Activated naive CD8-positive, alpha-beta T cell treated with anti-CD3 and anti-CD28 coated beads, Interleukin-2, amount 10 ng/mL, durations not matched to agents 7 days and 5 days (primary cell): Measurements from ENCODE around the gene ATP7B. TPM values are rescaled to one million over a fixed set of nuclear protein-coding genes. Genes with fewer than 3 reads are reported as not detected.
"Not testable (repeated sequence)": the region's sequence is repeated elsewhere in the genome, so short reads cannot be mapped to it uniquely, and the experiment has no call there.

Experiments
- ATAC-seq: fragments of 150-1000 bp; cut with Tn5 transposase; one replicate; pipeline ENCODE4 v1.10.0; 2021; ENCODE audit warnings: low read depth, moderate library complexity
- POLR2A ChIA-PET: fragments of 350-600 bp; sonication (Branson Sonifier 250); formaldehyde crosslinking; loops from one replicate; lab custom pipeline; 2021; ENCODE audit warnings: antibody characterized with exemption; lab: Charles Lee
- DNase-seq: peaks from one replicate; pipeline ENCODE4 v3.0.0; 2021
- H3K27ac Mint-ChIP-seq: one replicate; pipeline ENCODE4 v1.8.0; 2022; ENCODE audit warnings: mild to moderate bottlenecking, mixed read lengths
- H3K27me3 Mint-ChIP-seq: one replicate; pipeline ENCODE4 v1.8.0; 2022; ENCODE audit warnings: mild to moderate bottlenecking, moderate library complexity, mixed read lengths
- H3K36me3 Mint-ChIP-seq: one replicate; pipeline ENCODE4 v1.8.0; 2021; ENCODE audit warnings: mild to moderate bottlenecking, mixed read lengths
- H3K4me1 Mint-ChIP-seq: one replicate; pipeline ENCODE4 v1.8.0; 2021; ENCODE audit warnings: mixed read lengths
- H3K4me3 Mint-ChIP-seq: one replicate; pipeline ENCODE4 v1.8.0; 2022; ENCODE audit warnings: mild to moderate bottlenecking, moderate library complexity, mixed read lengths
- H3K9me3 Mint-ChIP-seq: one replicate; pipeline ENCODE4 v1.8.0; 2021; ENCODE audit warnings: mixed read lengths
- total RNA-seq, 2 experiments: library from RNA; stranded (reverse); gene quantifications; one replicate each; pipeline ENCODE4 v1.2.3, GENCODE V29; 2021

Gene ATP7B
- total RNA-seq, 2 experiments from 2014 or later, result 0.51 to 0.64 TPM

DNA sequence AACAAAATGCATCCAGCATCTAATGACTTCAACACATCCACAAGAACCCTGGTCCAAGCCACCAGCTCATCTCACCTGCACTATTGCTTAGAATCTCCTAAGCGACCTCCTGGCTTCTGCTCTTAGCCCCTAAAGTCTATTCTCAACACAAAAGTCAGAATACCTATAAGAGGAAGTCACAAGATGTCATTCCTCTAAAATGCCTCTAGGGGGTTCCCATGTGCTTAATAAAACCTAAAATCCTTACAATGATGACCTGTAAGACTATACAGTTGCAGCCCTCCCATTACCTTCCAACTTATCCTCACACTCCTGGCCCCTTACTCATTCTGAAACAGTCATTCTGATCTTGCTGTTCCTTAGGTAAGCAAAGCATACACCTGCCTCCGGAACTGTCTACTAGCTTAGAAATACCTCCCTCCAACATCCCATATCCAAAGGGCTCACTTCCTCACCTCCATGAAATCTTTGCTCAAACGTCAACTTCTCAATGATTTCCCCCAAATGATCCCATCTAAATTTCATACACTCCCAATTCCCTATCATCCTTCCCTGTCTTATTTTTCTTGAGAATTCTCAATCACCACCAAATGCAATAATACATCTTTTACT lies 10.0 kb downstream of the ATP7B start:
- peaks cover 23% of the 10 kb centered on the region for H3K27me3 Mint-ChIP-seq
- POLR2A ChIA-PET, result no interaction called here
- no peaks in the 10 kb centered on the region for H3K4me1 Mint-ChIP-seq
- H3K36me3 Mint-ChIP-seq, result no peaks in the 10 kb centered on the region
- no peak overlapping the region for H3K27ac Mint-ChIP-seq
- no peak for DNase-seq
- H3K4me3 Mint-ChIP-seq, result no peak overlapping the region
- peak; percentile 75 for ATAC-seq
- no peaks in the 10 kb centered on the region for H3K9me3 Mint-ChIP-seq

DNA sequence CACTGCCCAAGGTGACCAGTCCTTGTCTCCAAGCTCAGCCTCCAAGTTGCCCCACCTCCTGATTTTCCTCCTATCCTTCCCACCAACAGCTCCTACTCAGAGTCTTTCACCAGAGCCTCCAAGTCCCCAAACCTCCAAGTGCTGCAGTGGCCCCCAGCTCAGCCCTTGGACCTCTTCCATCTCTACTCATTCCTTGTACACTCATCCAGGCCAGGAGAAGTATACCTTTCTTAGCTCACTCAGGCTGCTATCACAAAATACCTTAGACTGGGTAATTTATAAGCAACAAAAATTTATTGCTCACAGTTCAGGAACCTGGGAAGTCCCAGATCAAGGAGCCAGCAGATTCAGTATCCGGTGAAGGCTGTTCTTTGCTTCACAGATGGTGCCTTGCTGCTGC lies 11.3 kb downstream of the ATP7B start:
- H3K27ac Mint-ChIP-seq, result no peak overlapping the region
- no peak overlapping the region for H3K4me3 Mint-ChIP-seq
- ATAC-seq, result no peak
- no peaks in the 10 kb centered on the region for H3K9me3 Mint-ChIP-seq
- no peak for DNase-seq
- peaks cover 20% of the 10 kb centered on the region for H3K27me3 Mint-ChIP-seq
- peaks cover 4% of the 10 kb centered on the region for H3K4me1 Mint-ChIP-seq
- POLR2A ChIA-PET, result no interaction called here
- no peaks in the 10 kb centered on the region for H3K36me3 Mint-ChIP-seq

DNA sequence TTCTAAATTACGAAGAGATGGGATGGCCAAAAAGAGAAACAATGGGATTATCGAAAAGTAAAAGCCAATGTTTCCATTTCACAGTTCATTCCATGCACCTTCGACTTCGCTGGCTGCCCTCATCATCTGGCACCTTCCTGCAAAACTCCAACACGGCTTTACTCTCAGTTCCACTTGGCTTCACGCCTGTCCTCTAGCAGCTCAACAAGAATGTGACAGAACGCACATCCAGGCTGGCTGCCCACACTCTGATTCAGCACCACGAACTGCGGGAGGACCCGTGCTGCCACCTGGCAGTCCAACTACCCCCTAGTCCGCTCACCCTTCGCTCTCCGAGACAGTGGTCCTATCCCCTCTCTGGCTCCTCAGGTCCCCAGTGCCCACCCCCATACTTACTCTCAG lies 11.7 kb downstream of the ATP7B start:
- Mint-ChIP-seq H3K27ac (no peak overlapping the region), H3K36me3 (no peaks in the 10 kb centered on the region), H3K27me3 (peaks cover 20% of the 10 kb centered on the region), H3K4me1 (peaks cover 4% of the 10 kb centered on the region), H3K9me3 (no peaks in the 10 kb centered on the region), H3K4me3 (no peak overlapping the region)
- POLR2A ChIA-PET, result no interaction called here
- ATAC-seq (no peak), DNase-seq (no peak)

DNA sequence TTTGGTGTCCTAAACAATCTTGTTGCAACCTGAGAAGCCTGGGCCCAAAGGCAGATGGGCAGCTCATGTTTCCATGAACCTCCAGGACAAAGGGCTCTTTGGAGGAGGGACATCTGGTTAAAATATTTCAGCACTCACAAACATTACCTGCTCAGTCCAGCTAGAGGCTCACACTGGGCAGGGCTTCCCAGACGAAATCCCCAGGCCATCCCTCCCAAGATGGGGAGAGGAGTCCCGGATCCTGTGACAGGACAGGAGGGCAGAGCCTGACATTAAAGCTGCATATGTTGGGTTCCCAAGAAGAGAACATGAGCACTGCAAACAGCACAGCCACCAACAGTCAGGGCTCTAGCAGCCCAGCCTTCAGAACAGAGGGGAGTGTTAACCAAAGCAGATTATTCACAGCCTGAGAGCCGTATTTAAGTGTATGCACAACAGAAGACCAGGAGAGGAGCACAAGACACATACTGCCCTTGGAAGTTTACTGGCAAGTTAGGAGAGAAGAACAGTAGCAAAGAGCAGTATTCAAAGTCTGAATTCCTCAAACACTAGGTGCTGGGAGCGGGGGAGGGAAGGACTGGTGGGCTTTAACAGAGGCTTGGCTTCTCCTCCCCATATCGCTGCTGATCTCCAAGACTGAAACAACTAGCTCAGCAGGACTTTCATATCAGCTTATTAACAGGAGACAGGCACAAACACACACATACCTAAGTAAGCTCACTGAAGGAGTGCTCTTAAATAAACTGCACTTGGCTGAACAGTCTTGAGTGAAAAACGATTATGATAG lies 12.3 kb downstream of the ATP7B start:
- H3K36me3 Mint-ChIP-seq, result no peaks in the 10 kb centered on the region
- H3K9me3 Mint-ChIP-seq, result no peaks in the 10 kb centered on the region
- no peak overlapping the region for H3K27ac Mint-ChIP-seq
- DNase-seq (no peak), ATAC-seq (no peak)
- POLR2A ChIA-PET, result no interaction called here
- peaks cover 4% of the 10 kb centered on the region for H3K4me1 Mint-ChIP-seq
- H3K4me3 Mint-ChIP-seq, result no peak overlapping the region
- H3K27me3 Mint-ChIP-seq, result peaks cover 20% of the 10 kb centered on the region

DNA sequence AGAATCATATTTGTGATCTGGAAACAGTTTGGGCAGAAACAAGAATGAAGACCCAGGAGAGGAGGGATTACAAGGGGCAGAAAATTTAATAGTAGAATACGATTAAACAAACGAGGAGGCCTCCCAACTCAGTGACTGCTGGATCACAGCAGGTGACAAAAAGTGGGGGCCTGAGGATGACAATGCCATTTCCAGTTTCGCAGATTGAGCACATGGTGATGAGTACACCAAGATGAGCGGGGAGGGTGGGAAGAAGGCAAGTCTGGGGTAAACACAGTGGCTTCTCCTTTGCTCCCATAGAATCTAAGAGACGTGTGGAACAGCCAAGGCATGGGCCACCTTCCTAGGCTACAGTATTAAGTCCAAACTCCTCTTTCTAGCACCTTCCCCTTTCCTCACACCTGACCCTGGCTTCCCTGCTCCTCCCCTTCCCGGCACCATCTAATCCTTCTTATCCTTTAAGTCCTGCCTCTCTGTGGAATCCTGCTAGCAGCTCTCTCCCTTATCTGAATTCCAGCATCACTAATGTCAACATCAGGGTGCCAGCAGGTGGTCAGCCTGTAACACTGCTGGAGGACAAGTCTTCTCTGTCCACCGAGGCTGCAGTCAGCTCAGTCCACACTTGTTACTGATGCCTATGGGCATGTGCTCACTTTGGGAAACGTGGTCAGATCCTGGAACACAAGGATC lies 13.5 kb downstream of the ATP7B start:
- Mint-ChIP-seq H3K27ac (no peak overlapping the region), H3K27me3 (peaks cover 25% of the 10 kb centered on the region), H3K4me3 (no peak overlapping the region), H3K9me3 (no peaks in the 10 kb centered on the region), H3K4me1 (peaks cover 4% of the 10 kb centered on the region), H3K36me3 (no peaks in the 10 kb centered on the region)
- no peak for DNase-seq
- POLR2A ChIA-PET, result no interaction called here
- no peak for ATAC-seq

DNA sequence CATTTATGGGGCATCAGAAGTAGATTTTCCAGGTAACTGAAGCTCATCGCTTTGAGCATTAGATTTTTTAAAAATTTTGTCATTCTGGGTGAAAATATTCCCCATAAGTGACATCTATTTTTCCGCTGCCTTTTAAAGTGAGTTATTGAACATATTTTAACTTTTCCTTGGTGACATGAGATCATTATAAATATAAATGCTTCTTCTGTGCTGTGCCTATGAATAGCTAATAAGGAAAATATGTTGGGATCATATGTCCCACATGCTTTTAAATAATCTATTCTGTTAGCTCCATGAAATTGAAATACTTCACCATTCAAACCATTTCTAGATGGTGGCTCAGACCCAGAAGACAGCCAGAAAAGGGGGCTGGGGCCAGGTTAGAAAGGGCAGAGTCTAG lies 14.1 kb downstream of the ATP7B start:
- no peak for ATAC-seq
- DNase-seq, result no peak
- Mint-ChIP-seq H3K36me3 (no peaks in the 10 kb centered on the region), H3K27ac (no peak overlapping the region), H3K9me3 (no peaks in the 10 kb centered on the region), H3K27me3 (peaks cover 25% of the 10 kb centered on the region), H3K4me1 (peaks cover 4% of the 10 kb centered on the region), H3K4me3 (no peak overlapping the region)
- POLR2A ChIA-PET, result no interaction called here

DNA sequence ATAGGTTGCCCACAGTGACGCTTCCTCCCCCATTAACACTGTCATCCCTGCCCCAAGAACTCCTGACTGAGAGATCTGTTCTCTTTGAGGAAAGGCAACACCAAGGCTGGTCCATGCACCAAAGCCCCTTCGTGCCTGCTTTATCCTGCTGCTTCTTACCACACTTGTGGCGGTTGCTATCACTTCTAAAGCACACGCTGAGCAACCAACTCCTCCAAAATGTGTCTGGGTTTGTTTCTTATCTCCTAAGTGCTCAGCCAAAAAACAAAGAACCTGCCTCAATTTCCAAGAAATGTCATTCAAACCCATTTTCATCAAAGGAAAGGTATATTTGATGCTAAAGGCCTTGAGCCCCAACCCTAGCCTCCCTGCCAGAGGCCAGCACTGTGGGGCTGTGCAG lies 14.6 kb downstream of the ATP7B start:
- Mint-ChIP-seq H3K27ac (no peak overlapping the region), H3K4me1 (peaks cover 4% of the 10 kb centered on the region), H3K36me3 (no peaks in the 10 kb centered on the region), H3K4me3 (no peak overlapping the region), H3K27me3 (peaks cover 25% of the 10 kb centered on the region), H3K9me3 (no peaks in the 10 kb centered on the region)
- POLR2A ChIA-PET, result no interaction called here
- no peak for DNase-seq
- ATAC-seq, result no peak

DNA sequence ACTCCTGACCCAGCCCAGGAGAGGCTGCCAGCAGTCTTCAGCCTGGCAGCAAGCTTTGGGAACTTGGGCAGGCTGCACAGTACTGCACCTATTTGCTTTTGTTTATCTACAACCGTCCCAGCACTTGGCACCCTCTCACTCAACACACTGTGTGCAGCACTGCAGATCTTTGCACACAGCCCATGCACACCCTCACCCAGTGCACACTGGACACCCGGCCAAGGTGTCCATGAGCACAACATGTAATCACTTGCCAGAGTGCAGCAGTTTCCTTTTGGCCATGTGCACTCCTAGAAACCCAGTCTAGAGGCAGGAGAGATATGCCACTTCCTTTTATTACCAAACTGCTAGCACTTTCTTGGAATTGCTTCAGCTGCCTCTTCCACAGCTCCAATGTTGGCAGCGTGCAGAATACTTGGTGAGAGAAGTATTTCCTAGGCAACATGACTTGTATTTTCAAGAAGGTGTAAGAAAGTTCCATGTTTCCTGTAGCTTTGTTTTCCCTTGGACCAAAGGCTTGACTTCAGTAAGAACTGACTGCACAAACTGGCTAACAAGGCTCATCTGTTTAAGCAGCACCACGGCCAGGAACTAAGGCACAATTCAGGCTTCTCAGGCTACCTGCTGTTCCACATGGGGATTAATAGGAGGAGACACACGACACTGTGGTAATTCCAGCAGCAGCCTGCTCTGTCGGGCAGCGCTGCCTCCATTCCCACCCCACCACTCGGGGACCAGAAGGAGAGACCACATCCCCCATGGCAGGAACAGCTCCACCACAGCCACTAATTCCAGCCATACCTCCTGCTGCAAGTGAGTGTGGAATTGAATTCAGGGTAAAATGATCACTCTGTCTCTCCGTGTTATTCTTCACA lies 15.3 kb downstream of the ATP7B start:
- no peaks in the 10 kb centered on the region for H3K9me3 Mint-ChIP-seq
- peaks cover 25% of the 10 kb centered on the region for H3K27me3 Mint-ChIP-seq
- H3K27ac Mint-ChIP-seq, result no peak overlapping the region

DNA sequence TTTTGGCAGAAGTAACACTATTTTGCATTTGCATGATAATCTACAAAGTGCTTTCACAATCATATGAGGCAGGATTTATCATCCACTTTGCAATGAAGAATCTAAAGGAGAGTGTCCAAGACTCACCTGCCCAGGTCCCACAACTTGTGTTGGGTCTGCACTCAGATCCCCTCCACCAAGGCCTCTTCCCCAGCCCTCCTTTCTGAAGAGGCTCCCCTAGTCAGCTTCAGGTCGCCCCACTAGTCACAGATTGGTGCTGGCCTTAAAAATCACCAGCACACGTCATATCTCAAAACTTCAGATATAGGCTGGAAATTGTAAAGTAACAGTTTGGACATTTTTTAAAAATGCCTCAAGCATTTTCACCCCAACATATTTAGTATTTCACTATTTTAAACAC lies 17.5 kb downstream of the ATP7B start:
- H3K4me3 Mint-ChIP-seq, result no peak overlapping the region
- ATAC-seq (no peak), DNase-seq (no peak)
- no peaks in the 10 kb centered on the region for H3K36me3 Mint-ChIP-seq
- no peak overlapping the region for H3K27ac Mint-ChIP-seq
- POLR2A ChIA-PET, result no interaction called here
- no peaks in the 10 kb centered on the region for H3K9me3 Mint-ChIP-seq
- peaks cover 16% of the 10 kb centered on the region for H3K27me3 Mint-ChIP-seq
- H3K4me1 Mint-ChIP-seq, result peaks cover 4% of the 10 kb centered on the region

More for the DNA sequence above, 15.3 kb downstream of the ATP7B start:
- H3K36me3 Mint-ChIP-seq, result no peaks in the 10 kb centered on the region
- POLR2A ChIA-PET, result no interaction called here
- peaks cover 4% of the 10 kb centered on the region for H3K4me1 Mint-ChIP-seq
- DNase-seq (no peak), ATAC-seq (no peak)
- no peak overlapping the region for H3K4me3 Mint-ChIP-seq

DNA sequence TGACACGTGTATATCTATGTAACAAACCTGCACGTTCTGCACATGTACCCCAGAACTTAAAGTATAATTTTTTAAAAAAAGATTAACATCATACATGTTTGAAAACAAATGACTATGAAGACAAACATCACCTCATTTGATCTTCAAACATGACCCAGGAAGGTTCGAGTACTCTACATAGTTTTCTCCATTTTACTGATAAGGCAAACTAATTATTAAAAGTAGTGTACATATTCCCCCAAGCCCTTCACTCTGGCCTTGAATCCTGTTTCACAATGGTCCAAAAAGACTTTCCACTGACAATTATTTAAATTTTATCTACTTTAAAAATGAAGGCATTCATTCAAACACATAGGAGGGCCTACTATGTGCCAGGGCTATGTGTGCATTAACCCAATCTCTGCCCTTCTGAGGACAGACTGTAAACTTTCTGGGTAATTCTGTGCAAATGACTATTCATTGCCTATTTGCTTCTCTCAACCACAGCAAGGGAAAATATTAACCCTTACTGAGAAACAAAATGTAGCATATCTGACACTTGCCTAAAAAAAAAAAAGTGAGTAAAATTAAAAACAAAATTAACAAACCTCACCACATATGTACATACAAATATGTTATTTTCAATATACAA lies 22.1 kb downstream of the ATP7B start:
- Mint-ChIP-seq H3K4me1 (no peaks in the 10 kb centered on the region), H3K4me3 (no peak overlapping the region), H3K9me3 (no peaks in the 10 kb centered on the region), H3K27ac (no peak overlapping the region), H3K36me3 (no peaks in the 10 kb centered on the region), H3K27me3 (peaks cover 11% of the 10 kb centered on the region)
- DNase-seq (no peak), ATAC-seq (no peak)
- POLR2A ChIA-PET, result no interaction called here

DNA sequence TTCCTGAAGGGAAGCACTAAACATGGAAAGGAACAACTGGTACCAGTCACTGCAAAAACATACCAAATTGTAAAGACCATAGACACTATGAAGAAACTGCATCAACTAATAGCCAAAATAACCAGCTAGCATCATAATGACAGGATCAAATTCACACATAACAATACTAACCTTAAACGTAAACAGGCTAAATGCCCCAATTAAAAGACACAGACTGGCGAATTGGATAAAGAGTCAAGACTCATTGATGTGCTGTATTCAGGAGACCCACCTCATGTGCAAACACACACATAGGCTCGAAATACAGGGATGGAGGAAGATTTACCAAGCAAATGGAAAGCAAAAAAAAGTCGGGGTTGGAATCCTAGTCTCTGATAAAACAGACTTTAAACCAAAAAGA lies 26.3 kb downstream of the ATP7B start:
- ATAC-seq, H3K27me3 Mint-ChIP-seq, DNase-seq, H3K27ac Mint-ChIP-seq, H3K9me3 Mint-ChIP-seq, H3K4me1 Mint-ChIP-seq, H3K36me3 Mint-ChIP-seq, H3K4me3 Mint-ChIP-seq, POLR2A ChIA-PET: not testable (repeated sequence)

DNA sequence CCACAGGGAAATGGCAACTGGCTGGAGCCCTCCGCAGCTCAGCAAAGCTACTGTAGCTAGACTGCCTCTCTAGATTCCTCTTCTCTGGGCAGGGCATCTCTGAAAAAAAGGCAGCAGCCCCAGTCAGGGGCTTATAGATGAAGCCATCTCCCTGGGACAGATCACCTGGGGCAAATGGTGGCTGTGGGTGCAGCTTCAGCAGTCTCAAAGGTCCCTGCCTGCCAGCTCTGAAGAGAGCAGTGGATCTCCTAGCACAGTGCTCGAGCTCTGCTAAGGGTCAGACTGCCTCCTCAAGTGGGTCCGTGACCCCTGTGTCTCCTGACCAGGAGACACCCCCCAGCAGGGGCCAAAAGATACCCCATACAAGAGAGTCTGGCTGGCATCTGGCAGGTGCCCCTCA lies 28.0 kb downstream of the ATP7B start:
- H3K4me3 Mint-ChIP-seq, H3K4me1 Mint-ChIP-seq, H3K9me3 Mint-ChIP-seq, POLR2A ChIA-PET, H3K27me3 Mint-ChIP-seq, H3K36me3 Mint-ChIP-seq, ATAC-seq, H3K27ac Mint-ChIP-seq, DNase-seq: not testable (repeated sequence)

DNA sequence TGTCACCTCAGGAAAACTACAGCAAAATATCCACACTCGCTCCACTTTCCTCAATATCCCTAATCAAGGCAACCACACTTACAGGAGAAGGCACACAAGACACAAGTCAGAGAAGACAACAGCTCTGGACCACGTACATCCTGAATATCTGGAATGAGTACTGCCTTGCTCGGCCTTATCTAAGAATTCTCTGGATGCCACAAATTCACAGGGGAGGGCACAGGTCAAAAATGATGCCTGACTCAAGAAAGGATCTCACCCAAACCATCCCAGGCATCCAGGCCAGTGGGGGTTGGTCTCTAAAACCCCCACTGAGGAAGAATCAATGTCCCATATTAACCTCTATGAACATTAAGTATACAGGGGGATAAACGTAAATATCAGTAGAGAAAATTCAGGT lies 29.9 kb downstream of the ATP7B start:
- DNase-seq (no peak), ATAC-seq (no peak)
- POLR2A ChIA-PET, result no interaction called here
- Mint-ChIP-seq H3K9me3 (no peaks in the 10 kb centered on the region), H3K27ac (no peak overlapping the region), H3K27me3 (peaks cover 6% of the 10 kb centered on the region), H3K4me1 (no peaks in the 10 kb centered on the region), H3K4me3 (no peak overlapping the region), H3K36me3 (no peaks in the 10 kb centered on the region)
